Liver (tissue), 3 donors: Measurements from ENCODE around the gene LRRC10B.

Experiments used
- ATF3 ChIP-seq: IDR thresholded peaks from 2 replicates; pipeline ENCODE4 v1.6.1; 2016; ENCODE audit warnings: antibody characterized with exemption
- CTCF ChIP-seq: fragments of 150-350 bp; IDR thresholded peaks from 2 replicates; pipeline ENCODE4 v1.5.1; 2017; ENCODE audit warnings: improper control_type of control experiment, low read depth, low read length; ENCODE audit not compliant: missing input control
- EGR1 ChIP-seq, 2 donors: IDR thresholded peaks; 2 replicates each; pipeline ENCODE4 v1.6.1; 2016 to 2018; ENCODE audit warnings: antibody characterized with exemption in 2 of 2, low read depth in 2 of 2
- FOXA1 ChIP-seq: IDR thresholded peaks from 2 replicates; pipeline ENCODE4 v1.6.1; 2016; ENCODE audit warnings: antibody characterized with exemption
- GABPA ChIP-seq, 2 donors: IDR thresholded peaks in 1 of 2; conservative IDR thresholded peaks in 1 of 2; 2 replicates each; pipeline ENCODE4 v1.6.1; 2016; ENCODE audit warnings: antibody characterized with exemption in 2 of 2, mild to moderate bottlenecking in 1 of 2, moderate library complexity in 1 of 2
- HNF4G ChIP-seq: IDR thresholded peaks from 2 replicates; pipeline ENCODE4 v1.6.1; 2016; ENCODE audit warnings: antibody characterized with exemption
- JUND ChIP-seq, 2 donors: IDR thresholded peaks; 2 replicates each; pipeline ENCODE4 v1.6.1; 2016; ENCODE audit warnings: antibody characterized with exemption in 2 of 2
- MAX ChIP-seq: IDR thresholded peaks from 2 replicates; pipeline ENCODE4 v1.6.1; 2016; ENCODE audit warnings: antibody characterized with exemption
- RAD21 ChIP-seq, 2 donors: IDR thresholded peaks; 2 replicates each; pipeline ENCODE4 v1.6.1; 2016; ENCODE audit warnings: antibody characterized with exemption in 2 of 2, mild to moderate bottlenecking in 2 of 2
- REST ChIP-seq: IDR thresholded peaks from 2 replicates; pipeline ENCODE4 v1.6.1; 2016; ENCODE audit warnings: antibody characterized with exemption, mild to moderate bottlenecking
- RXRA ChIP-seq, 2 donors: IDR thresholded peaks; 2 replicates each; pipeline ENCODE4 v1.6.1; 2017 to 2018; ENCODE audit warnings: antibody characterized with exemption in 2 of 2, mild to moderate bottlenecking in 1 of 2
- TAF1 ChIP-seq: conservative IDR thresholded peaks from 2 replicates; pipeline ENCODE4 v1.6.1; 2016; ENCODE audit warnings: antibody characterized with exemption, mild to moderate bottlenecking
- YY1 ChIP-seq: IDR thresholded peaks from 2 replicates; pipeline ENCODE4 v1.6.1; 2016; ENCODE audit warnings: antibody characterized with exemption, mild to moderate bottlenecking
- ZBTB33 ChIP-seq: IDR thresholded peaks from 2 replicates; pipeline ENCODE4 v1.6.1; 2016; ENCODE audit warnings: antibody characterized with exemption
- donor health status: healthy.
- donor health status: healthy.

GRCh38 chr11:61555978-61556377 lies 47.4 kb downstream of the LRRC10B start:
- no peak for TF ChIP-seq JUND (IDR thresholded peaks at IDR 0.05)
- no peak for TF ChIP-seq CTCF
- TF ChIP-seq ATF3, result no peak
- no peak for TF ChIP-seq GABPA (IDR thresholded peaks at IDR 0.05 in 1 of 2, conservative IDR thresholded peaks at IDR 0.05 in 1 of 2)
- TF ChIP-seq TAF1, result no peak
- TF ChIP-seq FOXA1, result no peak
- no peak for TF ChIP-seq RAD21 (IDR thresholded peaks at IDR 0.05)
- TF ChIP-seq YY1, result no peak
- no peak for TF ChIP-seq MAX
- TF ChIP-seq RXRA (IDR thresholded peaks at IDR 0.05), result no peak
- TF ChIP-seq REST, result no peak
- TF ChIP-seq HNF4G, result no peak
- TF ChIP-seq ZBTB33, result no peak
- no peak for TF ChIP-seq EGR1 (IDR thresholded peaks at IDR 0.05; ENCODE audit: low read depth in 2 of 2)
